HCT116 (cell line): ENCODE data around the gene FAM98C.

ENCODE experiments used
- EGR1 ChIP-seq: IDR thresholded peaks from 2 replicates; pipeline ENCODE4 v1.6.1; 2012; ENCODE audit warnings: low read depth
- POLR2A ChIP-seq: IDR thresholded peaks from 2 replicates; pipeline ENCODE4 v1.7.0; 2011; ENCODE audit warnings: borderline replicate concordance; ENCODE audit not compliant: insufficient read depth, insufficient read length; ENCODE audit errors: extremely low read depth
- TF ChIP-seq, protein P1 (sequence below), 3 experiments: fragments of 200-600 bp in 1 of 3; sonication (generic) in 1 of 3; IDR thresholded peaks in 2 of 3; conservative IDR thresholded peaks in 1 of 3; 2 replicates each; pipeline ENCODE4 v1.5.1; 2012 to 2017; ENCODE audit warnings: low read depth in 2 of 3, low read length in 2 of 3, antibody characterized with exemption in 1 of 3, borderline replicate concordance in 1 of 3, control low read depth in 1 of 3, mild to moderate bottlenecking in 1 of 3, mixed read lengths in 1 of 3, mixed run types in 1 of 3, moderate library complexity in 1 of 3; ENCODE audit not compliant: insufficient read depth in 1 of 3

DNA sequence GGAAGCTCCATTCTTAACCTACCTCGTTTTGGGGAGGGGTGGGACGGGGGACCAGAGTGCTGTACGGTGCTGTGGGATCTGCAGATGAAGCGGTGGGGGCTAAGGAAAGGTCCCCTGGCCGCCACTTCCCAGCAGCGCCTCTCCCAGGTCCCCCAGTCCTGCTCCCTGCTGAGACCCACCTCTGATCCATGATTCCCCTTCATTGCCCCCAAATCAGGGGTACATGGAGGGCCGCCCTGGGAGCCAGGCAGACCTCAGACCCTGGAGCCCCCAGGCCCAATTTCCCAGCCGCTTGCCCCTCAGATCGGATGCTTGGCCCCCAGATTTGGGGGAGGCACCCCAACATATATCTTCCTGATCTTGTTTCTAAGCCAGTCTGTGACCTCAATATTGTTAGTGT, 3.8 kb upstream of the FAM98C start:
- TF ChIP-seq, protein P1, sequence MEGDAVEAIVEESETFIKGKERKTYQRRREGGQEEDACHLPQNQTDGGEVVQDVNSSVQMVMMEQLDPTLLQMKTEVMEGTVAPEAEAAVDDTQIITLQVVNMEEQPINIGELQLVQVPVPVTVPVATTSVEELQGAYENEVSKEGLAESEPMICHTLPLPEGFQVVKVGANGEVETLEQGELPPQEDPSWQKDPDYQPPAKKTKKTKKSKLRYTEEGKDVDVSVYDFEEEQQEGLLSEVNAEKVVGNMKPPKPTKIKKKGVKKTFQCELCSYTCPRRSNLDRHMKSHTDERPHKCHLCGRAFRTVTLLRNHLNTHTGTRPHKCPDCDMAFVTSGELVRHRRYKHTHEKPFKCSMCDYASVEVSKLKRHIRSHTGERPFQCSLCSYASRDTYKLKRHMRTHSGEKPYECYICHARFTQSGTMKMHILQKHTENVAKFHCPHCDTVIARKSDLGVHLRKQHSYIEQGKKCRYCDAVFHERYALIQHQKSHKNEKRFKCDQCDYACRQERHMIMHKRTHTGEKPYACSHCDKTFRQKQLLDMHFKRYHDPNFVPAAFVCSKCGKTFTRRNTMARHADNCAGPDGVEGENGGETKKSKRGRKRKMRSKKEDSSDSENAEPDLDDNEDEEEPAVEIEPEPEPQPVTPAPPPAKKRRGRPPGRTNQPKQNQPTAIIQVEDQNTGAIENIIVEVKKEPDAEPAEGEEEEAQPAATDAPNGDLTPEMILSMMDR (IDR thresholded peaks at IDR 0.05 in 2 of 3, conservative IDR thresholded peaks at IDR 0.05 in 1 of 3; ENCODE audit: borderline replicate concordance in 1 of 3, insufficient read depth in 1 of 3, low read depth in 2 of 3, low read length in 2 of 3), result no peak
- no peak for TF ChIP-seq EGR1
- no peak for TF ChIP-seq POLR2A
